GM18526 (cell line): ENCODE measurements around the gene MASP1.

Experiments
- POLR2A ChIP-seq: IDR thresholded peaks from 3 replicates; pipeline ENCODE4 v1.6.1; 2011; ENCODE audit not compliant: insufficient read length; ENCODE audit errors: extremely low read depth

The MASP1 gene

DNA sequence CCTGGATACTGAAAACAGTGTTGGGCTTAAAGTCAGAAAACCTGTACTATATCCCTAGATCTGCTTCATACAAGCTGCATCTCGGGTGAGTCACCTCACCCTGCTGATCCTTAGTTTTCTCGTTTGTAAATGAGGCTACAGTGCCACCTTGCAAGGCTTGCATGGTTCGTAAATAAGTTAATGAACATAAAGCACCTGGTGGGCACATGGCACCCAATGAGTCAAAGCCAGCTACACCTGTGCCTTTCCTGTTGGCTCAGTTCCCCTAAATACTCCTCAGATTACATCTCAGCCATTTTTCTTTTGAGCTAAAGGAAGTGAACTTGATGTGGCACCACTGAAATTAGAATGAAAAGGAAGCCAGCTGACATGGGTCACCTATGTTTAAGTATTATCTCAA lies 67.7 kb downstream of the MASP1 start:
- no peak for TF ChIP-seq POLR2A

DNA sequence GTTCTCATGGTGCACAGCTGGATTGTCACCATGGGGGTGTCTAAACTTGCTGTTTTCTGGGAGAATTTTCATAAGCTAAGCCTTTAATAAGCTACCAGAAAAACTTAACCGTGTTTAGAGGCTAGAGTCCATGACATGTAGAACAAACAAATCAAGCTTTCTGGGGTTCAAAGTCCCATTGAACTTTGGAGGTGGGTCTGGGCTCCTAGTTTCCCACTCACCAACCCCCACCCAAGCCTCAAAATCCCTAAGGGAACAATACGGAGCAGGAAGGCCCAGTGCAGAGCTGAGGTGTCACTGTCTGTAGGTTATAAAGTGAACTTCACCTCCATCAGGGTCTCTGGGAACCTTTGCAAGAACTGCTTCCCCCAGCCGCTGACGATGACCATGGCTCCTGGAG lies 68.7 kb downstream of the MASP1 start:
- no peak for TF ChIP-seq POLR2A

DNA sequence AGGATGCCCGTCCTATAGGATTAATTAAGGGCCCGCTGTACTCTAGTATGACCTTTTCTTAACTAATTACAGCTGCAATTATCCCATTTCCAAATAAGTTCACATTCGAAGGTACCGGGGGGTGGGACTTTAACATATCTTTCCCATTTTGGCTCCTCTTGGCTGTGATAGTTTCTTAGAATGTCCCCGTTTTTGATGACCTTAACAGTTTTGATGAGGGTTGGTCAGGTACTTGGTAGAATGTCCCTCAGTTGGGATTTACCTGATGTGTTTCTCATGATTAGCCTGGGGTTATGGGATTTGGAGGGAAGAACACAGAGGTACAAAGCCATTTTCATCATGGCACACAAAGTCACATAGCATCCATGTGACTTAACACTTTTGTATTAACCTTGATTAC lies 76.1 kb downstream of the MASP1 start:
- TF ChIP-seq POLR2A: no peak

DNA sequence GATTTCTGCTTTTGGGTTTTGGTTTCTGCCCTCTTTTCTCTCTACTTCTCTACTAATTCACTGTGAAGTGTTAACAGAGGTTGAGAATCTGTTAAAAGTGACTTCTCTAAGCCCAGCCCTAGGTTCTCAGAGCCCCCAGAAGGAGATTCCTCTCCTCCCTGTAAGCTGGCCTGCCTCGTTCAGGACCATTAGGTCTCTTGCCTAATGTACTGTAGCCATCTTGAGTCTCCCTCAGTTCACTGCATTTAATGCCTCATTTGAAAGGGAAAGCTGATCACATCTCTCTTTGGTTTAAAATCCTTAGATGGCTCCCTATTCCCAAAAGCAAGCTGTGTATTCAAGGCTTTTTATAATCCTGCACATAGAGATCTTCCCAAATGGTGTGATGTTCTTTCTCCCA lies 77.9 kb downstream of the MASP1 start:
- no peak for TF ChIP-seq POLR2A

DNA sequence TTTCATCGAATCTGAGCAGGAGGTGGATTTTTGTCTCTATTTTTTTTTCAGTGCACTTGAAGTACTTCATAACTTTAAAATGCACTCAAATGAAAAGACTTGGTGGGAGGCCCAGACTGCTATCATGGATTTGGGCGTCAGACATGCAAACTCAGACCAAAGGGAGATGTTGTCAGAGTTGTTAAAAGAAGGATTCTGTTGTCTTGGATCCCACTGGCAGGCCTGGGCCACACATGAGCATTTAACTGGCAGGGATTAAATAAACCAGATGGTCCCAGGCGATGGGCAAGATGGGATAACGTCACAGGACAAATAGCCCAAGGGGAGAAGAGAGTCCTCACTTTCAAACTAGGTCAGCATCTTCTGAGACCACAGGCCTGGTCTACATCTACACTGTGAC lies 78.8 kb downstream of the MASP1 start:
- no peak for TF ChIP-seq POLR2A

DNA sequence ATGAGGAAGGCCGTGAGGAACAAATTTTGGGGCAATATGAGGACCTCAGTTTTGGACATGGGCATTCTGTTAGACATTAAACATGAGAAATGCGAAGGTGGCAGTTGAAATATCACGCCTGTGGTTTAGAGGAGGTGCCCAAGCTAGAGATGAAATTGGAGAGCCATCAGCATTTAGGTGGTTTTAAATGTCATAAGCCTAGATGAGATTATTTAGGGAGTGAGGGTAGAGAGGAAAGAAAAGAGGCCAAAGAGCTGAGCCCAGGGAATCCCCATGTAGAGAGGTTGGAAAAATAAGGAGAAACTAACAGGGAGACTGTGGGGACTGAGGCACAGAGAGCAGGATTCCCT lies 79.4 kb downstream of the MASP1 start:
- no peak for TF ChIP-seq POLR2A

DNA sequence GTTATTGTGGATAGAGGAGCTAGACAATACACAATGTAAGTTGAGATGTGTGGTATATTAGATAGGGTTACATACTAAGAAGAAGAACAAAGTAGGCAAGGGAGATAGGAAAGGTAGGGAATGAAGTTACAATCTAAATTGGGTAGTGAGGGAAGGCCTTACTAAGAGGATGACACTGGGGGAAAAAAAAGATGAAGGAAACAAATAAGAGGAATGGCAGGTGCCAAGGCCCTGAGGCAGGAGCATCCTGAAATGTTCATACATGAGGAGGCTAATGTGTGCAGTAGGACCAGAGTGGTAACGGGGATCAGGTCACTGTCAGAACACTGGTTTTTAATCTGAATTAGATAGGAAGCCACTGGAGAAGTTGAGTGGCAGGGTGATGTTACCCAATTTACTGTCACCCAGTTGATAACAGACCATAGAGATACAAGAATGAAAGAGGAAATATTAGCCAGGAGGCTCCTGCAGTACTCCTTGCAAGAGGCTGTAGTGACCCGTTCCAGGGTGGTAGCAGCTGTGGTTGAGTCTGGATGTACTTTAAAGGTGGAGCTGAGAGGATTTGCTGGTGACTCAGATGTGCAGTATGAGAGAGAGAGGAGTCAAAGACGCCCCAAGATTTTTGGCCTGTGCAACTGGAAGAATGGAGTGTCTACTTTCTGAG lies 79.9 kb downstream of the MASP1 start:
- TF ChIP-seq POLR2A: no peak

DNA sequence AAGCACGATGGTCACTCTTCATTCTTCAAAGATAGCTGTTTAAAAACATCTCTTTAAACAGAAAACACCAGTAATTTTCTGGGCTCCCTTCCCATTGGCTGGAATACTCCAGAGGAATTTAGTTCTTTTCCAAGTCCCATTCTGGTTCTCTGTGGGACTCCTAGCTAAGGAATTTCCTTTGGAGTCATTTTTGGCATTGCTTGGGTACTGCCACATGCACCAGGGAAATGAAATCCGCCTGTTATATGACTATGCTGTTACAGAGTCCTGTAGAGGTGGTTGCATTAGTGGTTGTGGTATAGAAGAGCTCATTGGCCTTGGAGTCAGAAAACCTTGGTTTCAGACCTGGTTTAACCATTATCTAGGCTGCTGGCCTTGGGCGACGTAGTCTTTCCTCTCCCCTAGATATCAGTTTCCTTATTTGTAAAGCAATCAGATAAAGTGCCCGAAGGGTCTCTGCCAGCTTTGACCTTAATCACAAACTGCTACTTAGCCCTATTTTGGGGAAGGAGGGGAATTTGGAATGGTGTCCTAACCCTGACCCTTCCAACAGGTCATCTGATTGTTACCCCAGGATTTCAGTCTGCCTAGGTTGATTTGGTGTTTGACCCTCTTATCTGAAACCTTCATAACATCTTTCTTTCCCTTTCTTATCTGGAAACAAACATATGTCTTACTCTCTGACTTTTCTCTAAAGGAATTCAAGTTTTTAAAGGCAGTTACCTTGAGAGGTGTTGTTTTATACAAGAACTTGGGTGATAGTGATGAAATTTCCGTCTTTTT lies 80.8 kb downstream of the MASP1 start:
- no peak for TF ChIP-seq POLR2A

DNA sequence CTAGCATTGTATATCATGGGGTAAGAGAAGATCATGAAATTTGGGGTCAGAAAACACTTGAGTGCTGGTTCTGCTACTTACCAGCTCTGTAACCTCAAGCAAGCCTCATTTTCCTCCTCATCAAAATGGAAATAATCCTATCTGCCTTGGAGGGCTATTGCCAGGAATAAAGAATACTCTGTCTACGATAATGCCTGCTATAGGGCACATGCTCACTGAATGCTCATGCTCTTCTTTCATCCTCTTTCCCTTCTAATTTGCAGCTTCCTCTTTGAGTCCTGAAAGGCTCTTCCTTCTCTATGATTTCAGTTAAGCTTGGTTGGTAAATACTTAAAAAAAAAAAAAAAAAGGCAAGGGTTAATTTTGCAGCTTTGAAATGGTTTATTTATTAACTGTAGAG lies 81.4 kb downstream of the MASP1 start:
- no peak for TF ChIP-seq POLR2A

DNA sequence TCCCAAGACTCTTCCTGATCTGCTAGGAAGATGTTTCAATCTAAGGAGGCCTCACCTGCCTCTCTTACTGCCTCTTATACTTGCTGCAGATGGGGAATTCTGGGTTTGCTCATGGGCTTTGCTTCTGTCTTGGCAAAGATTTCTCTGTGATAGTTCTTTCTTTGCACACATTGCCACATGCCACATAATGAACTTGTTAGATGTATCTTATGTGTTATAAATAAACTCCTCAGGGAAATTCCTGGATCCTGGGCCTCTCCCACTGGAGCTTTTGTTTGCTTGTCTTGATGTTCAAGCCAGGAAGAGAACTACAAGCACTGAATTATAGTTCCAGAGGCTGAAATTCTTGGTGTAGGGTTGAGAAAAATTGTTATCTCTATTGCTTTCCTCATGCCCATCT lies 82.0 kb downstream of the MASP1 start:
- TF ChIP-seq POLR2A: no peak

DNA sequence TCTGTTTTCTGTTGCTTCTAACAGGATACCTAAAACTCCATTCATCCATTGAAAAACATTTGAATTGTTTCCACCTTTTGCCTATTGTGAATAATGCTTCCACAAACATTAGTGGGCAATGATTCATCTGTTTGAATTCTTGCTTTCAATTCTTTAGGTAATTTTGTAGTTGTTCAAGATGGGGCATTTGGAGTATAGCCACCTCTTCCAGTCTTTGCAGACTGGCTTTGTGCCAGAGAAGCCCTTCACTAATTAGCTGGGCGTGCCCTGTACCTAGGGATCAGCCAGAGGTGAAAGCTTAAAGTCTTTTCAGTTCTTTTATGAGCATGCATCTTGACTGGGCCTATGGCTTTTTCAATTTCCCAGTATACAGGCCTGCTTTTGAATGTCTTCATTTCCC lies 83.4 kb downstream of the MASP1 start:
- no peak for TF ChIP-seq POLR2A

DNA sequence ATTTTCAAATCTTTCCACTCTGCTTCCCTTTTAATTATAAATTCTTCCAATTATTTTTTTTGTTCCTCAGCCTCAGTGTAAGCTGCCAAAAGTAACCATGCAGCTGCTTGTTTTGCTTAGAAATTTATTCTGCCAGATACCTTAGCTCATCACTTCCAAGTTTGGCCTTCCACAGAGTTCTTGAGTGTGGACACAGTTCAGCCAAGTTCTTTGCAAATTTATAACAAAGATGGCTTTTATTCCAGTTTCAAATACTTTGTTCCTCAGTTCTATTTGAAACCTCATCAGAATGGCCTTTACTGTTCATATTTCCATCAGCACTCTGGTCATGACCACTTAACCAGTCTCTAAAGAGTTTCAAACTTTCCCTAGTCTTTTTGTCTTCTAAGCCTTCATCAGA lies 83.9 kb downstream of the MASP1 start:
- no peak for TF ChIP-seq POLR2A

DNA sequence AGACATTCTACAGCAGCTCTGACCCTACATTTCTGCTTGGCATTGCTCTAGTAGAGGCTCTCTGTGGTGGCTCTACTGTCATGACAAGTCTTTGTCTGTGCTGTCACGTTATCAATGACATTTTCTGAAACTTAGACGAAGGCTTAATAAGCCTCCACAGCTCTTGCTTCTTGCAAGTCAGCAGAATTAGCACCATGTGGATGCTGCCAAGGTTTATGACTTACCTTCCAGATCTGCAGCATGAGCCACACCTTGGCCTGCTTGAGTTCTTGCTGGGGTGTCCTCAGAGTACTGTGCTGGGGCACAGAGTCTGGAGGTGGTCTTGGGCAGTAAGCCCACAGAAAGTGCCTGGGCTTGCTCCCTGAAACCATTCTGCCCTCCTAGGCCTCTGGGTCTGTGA lies 84.5 kb downstream of the MASP1 start:
- no peak for TF ChIP-seq POLR2A

DNA sequence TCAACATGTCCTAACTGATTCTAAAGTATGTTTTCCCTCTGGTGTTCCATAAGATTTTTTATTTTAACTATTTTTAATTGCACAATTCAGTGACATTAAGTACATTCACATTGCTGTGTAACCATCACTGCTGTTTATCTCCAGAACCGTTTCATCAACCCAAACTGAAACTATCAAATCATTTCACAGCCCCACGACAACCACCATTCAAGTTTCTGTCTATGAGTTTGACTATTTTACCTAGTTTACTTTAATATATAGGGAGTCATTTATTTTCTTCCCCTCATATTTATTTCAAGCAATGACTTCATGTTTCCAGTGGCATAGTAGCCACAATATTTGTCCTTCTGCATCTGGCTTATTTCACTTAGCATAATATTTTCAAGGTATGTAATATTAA lies 85.9 kb downstream of the MASP1 start:
- no peak for TF ChIP-seq POLR2A

DNA sequence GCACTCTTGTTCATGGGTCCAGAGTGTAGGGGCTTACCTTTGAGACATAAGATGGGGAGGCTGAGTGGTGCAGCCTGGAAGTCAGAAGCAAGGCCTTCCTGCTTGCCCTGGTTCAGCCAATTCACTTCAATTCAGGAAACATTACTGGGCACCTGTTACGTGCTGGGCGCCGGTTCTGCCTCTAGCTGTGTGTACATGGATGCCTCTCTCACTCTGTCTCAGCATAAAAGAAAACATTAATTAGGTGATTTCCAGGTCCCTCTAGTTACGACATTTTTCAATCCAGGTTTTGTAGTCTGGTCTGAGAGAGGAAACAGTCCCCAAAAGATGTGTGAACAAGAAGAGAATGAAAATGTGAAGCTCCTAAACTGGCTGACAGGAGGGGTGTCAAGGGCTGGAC lies 93.0 kb downstream of the MASP1 start:
- TF ChIP-seq POLR2A: no peak

DNA sequence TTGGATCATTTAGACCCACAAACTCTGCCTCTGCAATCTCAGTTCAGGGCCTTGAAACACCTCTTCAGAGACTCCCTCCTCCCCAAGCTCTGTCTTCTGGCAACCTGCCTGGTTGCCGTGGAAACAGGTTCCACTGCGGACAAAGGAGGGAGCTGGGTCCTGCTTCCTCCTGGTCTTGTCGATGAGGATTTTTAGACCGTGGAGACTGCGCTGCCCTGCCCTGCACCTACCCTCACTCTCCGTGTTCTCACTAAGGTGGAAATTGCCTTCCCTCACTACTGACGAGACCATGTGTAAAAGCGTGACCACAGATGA lies 94.2 kb downstream of the MASP1 start, which contains the start of gene RTP1:
Gene RTP1 (plus strand): TSS at position 152 of the 315 bp plus-strand sequence. CDS start 30 bp downstream, at position 182.
- no peak for TF ChIP-seq POLR2A
